Kidney epithelial cell (primary cell): ENCODE measurements around the gene GDF15. TPM values are rescaled to one million over a fixed set of nuclear protein-coding genes. Genes with fewer than 3 reads are reported as not detected.
"Not testable (repeated sequence)": the region's sequence is repeated elsewhere in the genome, so short reads cannot be mapped to it uniquely, and the experiment has no call there.

Source experiments
- DNase-seq: peaks from one replicate; pipeline ENCODE4 v3.0.0-alpha.2; 2010; ENCODE audit warnings: low read depth
- H3K27me3 ChIP-seq: 2 replicates; pipeline ENCODE4 v1.6.0; 2011; ENCODE audit warnings: low read length; ENCODE audit not compliant: control insufficient read depth, insufficient read depth
- H3K36me3 ChIP-seq: 2 replicates; pipeline ENCODE4 v1.5.1; 2011; ENCODE audit warnings: low read length; ENCODE audit not compliant: control insufficient read depth, insufficient read depth
- H3K4me3 ChIP-seq: 2 replicates; pipeline ENCODE4 v1.5.1; 2011; ENCODE audit warnings: low read depth, mild to moderate bottlenecking, control low read depth, low read length
- total RNA-seq: library from RNA; depleted of rRNA; stranded (reverse); fragments of >200 nt; gene quantifications from 2 replicates; pipeline ENCODE4 v1.2.3, GENCODE V29; 2015
- TF ChIP-seq, protein P1 (sequence below): IDR thresholded peaks from 2 replicates; pipeline ENCODE4 v1.5.1; 2011; ENCODE audit warnings: mild to moderate bottlenecking, moderate library complexity, low read length, control low read depth, inconsistent platforms; ENCODE audit not compliant: insufficient read depth, poor library complexity, severe bottlenecking

GDF15 gene
- total RNA-seq, 1 donor from 2014 or later, result 637 TPM

GRCh38 chr19:18361646-18362045 is 24.3 kb upstream of the GDF15 start:
- no peak for DNase-seq
- TF ChIP-seq, protein P1, sequence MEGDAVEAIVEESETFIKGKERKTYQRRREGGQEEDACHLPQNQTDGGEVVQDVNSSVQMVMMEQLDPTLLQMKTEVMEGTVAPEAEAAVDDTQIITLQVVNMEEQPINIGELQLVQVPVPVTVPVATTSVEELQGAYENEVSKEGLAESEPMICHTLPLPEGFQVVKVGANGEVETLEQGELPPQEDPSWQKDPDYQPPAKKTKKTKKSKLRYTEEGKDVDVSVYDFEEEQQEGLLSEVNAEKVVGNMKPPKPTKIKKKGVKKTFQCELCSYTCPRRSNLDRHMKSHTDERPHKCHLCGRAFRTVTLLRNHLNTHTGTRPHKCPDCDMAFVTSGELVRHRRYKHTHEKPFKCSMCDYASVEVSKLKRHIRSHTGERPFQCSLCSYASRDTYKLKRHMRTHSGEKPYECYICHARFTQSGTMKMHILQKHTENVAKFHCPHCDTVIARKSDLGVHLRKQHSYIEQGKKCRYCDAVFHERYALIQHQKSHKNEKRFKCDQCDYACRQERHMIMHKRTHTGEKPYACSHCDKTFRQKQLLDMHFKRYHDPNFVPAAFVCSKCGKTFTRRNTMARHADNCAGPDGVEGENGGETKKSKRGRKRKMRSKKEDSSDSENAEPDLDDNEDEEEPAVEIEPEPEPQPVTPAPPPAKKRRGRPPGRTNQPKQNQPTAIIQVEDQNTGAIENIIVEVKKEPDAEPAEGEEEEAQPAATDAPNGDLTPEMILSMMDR, result no peak
- Histone ChIP-seq H3K4me3 (no peak overlapping the region), H3K27me3 (no peaks in the 10 kb centered on the region), H3K36me3 (peaks cover 1% of the 10 kb centered on the region)

DNA sequence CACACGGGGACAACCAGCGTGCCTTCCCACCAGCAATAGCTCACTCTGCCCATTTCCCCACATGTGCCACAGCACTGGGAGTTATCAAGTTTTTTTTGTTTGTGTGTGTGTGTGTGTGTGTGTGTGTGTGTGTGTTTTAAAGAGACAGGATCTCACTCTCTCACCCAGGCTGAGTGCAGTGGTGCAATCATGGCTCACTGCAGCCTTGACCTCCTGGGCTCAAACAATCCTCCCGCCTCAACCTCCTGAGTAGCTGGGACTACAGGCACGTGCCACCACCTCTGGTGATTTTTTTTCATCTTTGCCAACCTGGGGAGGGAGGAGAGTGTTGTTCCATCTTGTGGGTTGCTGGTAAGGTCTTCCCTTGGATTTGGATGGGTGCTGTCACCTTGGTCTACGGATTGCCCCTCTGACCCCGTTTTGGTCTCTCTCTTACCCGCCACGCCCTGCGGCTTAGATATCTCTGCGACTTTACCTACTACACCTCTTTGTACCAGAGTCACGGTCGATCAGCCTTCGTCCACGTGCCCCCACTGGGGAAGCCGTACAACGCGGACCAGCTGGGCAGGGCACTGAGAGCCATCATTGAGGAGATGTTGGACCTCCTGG is 22.9 kb upstream of the GDF15 start:
- no peak for DNase-seq
- no peaks in the 10 kb centered on the region for H3K27me3 ChIP-seq
- TF ChIP-seq, protein P1, result no peak
- no peaks in the 10 kb centered on the region for H3K36me3 ChIP-seq
- no peak overlapping the region for H3K4me3 ChIP-seq

- Histone ChIP-seq H3K4me3 (no peak overlapping the region), H3K27me3 (no peaks in the 10 kb centered on the region), H3K36me3 (no peaks in the 10 kb centered on the region)
- no peak for DNase-seq
- TF ChIP-seq, protein P1, result no peak
Observed at GRCh38 chr19:18363787-18364186, 22.2 kb upstream of the GDF15 start.

GRCh38 chr19:18364277-18364825 is 21.6 kb upstream of the GDF15 start:
- DNase-seq, H3K4me3 ChIP-seq, H3K36me3 ChIP-seq, H3K27me3 ChIP-seq: not testable (repeated sequence)

- TF ChIP-seq, protein P1, result no peak
- no peaks in the 10 kb centered on the region for H3K36me3 ChIP-seq
- peak; percentile 100 for DNase-seq
- no peak overlapping the region for H3K4me3 ChIP-seq
- H3K27me3 ChIP-seq, result no peaks in the 10 kb centered on the region
Observed at GRCh38 chr19:18364826-18365528, 21.0 kb upstream of the GDF15 start.

GRCh38 chr19:18366021-18366435 is 19.9 kb upstream of the GDF15 start:
- DNase-seq, result no peak
- Histone ChIP-seq H3K4me3 (no peak overlapping the region), H3K36me3 (no peaks in the 10 kb centered on the region), H3K27me3 (no peaks in the 10 kb centered on the region)
- TF ChIP-seq, protein P1, result no peak
